MM.1S (cell line): Measurements from ENCODE around the gene CSRP2.

Experiments
- DNase-seq: peaks from one replicate; pipeline ENCODE4 v3.0.0-alpha.2; 2015
- H2AFZ ChIP-seq: fragments of 300-600 bp; sonication (generic); 2 replicates; pipeline ENCODE4 v1.6.0; 2016; ENCODE audit warnings: antibody characterized with exemption, low read length
- H3F3A ChIP-seq: fragments of 300-600 bp; sonication (generic); 2 replicates; pipeline ENCODE4 v1.6.1; 2016; ENCODE audit warnings: mild to moderate bottlenecking, antibody characterized with exemption, low read length, moderate library complexity, mixed read lengths; ENCODE audit not compliant: insufficient read depth
- H3K27ac ChIP-seq: fragments of 300-600 bp; sonication (generic); 2 replicates; pipeline ENCODE4 v1.5.1; 2016; ENCODE audit warnings: mild to moderate bottlenecking, low read length
- H3K27me3 ChIP-seq: fragments of 300-600 bp; sonication (generic); replicated peaks from 2 replicates; pipeline ENCODE4 v1.6.0; 2016; ENCODE audit warnings: low read length; ENCODE audit not compliant: insufficient read depth
- H3K36me3 ChIP-seq: fragments of 300-600 bp; sonication (generic); replicated peaks from 2 replicates; pipeline ENCODE4 v1.6.1; 2016; ENCODE audit warnings: mild to moderate bottlenecking, low read length, mixed read lengths; ENCODE audit not compliant: insufficient read depth
- H3K4me1 ChIP-seq: fragments of 300-600 bp; sonication (generic); 2 replicates; pipeline ENCODE4 v1.6.1; 2016; ENCODE audit warnings: low read length, mixed read lengths
- H3K4me2 ChIP-seq: fragments of 300-600 bp; sonication (generic); 2 replicates; pipeline ENCODE4 v1.6.0; 2016; ENCODE audit warnings: low read depth, low read length
- H3K4me3 ChIP-seq: fragments of 300-600 bp; sonication (generic); 2 replicates; pipeline ENCODE4 v1.5.1; 2016; ENCODE audit warnings: low read length, mixed read lengths
- H3K79me2 ChIP-seq: fragments of 300-600 bp; sonication (generic); 2 replicates; pipeline ENCODE4 v1.6.1; 2016; ENCODE audit warnings: mixed run types, low read length, mixed read lengths
- H3K9ac ChIP-seq: fragments of 300-600 bp; sonication (generic); 2 replicates; pipeline ENCODE4 v1.6.1; 2016; ENCODE audit warnings: low read length, mixed read lengths
- H3K9me2 ChIP-seq: fragments of 300-600 bp; sonication (generic); replicated peaks from 2 replicates; pipeline ENCODE4 v1.6.1; 2016; ENCODE audit warnings: mild to moderate bottlenecking, low read length, mixed read lengths; ENCODE audit not compliant: insufficient read depth
- H3K9me3 ChIP-seq: fragments of 300-600 bp; sonication (generic); replicated peaks from 2 replicates; pipeline ENCODE4 v1.6.1; 2016; ENCODE audit warnings: mild to moderate bottlenecking, low read length, mixed read lengths; ENCODE audit not compliant: insufficient read depth
- H4K20me1 ChIP-seq: fragments of 300-600 bp; sonication (generic); 2 replicates; pipeline ENCODE4 v1.6.1; 2016; ENCODE audit warnings: mild to moderate bottlenecking, low read length, moderate library complexity, mixed read lengths; ENCODE audit not compliant: insufficient read depth
- CTCF ChIP-seq: fragments of 300-600 bp; sonication (generic); IDR thresholded peaks from 2 replicates; pipeline ENCODE4 v1.5.1; 2016; ENCODE audit warnings: antibody characterized with exemption, low read length, mixed read lengths
- EZH2 ChIP-seq: fragments of 300-600 bp; sonication (generic); optimal IDR thresholded peaks from 2 replicates; pipeline ENCODE3; 2017; ENCODE audit warnings: low read depth, mild to moderate bottlenecking, antibody characterized with exemption, low read length, mixed read lengths
- EZH2phosphoT487 ChIP-seq: fragments of 300-600 bp; sonication (generic); IDR thresholded peaks from 2 replicates; pipeline ENCODE4 v1.6.1; 2018; ENCODE audit warnings: antibody characterized with exemption, low read length

CSRP2 gene

DNA sequence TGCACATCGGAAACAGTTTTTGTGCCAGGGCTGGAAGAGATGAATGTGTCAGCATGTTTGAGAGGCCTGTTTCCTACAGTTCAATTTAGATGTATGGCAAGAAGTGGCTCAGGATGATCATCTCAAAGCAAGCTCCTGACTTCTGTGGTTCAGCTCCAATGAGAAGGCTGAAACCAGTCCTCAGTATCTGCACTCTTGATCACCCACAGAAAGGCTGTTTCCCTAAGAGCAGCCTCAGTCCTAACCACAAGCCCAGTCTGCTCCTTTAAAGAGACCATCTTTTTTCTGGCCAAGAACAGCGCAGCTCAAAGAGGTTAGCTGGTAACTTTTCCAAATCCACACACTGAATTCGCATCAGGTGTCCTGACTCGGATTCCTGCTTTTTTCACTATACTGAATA is 19.2 kb downstream of the CSRP2 start:
- no peak overlapping the region for H3K4me3 ChIP-seq
- no peaks in the 10 kb centered on the region for H3K36me3 ChIP-seq
- H4K20me1 ChIP-seq: no peaks in the 10 kb centered on the region
- no peak overlapping the region for H3K9ac ChIP-seq
- no peaks in the 10 kb centered on the region for H3K27me3 ChIP-seq
- DNase-seq: no peak
- H3K79me2 ChIP-seq: no peaks in the 10 kb centered on the region
- no peak overlapping the region for H3K27ac ChIP-seq
- H3F3A ChIP-seq: no peaks in the 10 kb centered on the region
- H2AFZ ChIP-seq: no peak overlapping the region
- no peak overlapping the region for H3K4me2 ChIP-seq
- no peaks in the 10 kb centered on the region for H3K9me2 ChIP-seq
- H3K4me1 ChIP-seq: peaks cover 9% of the 10 kb centered on the region; the same call in 1 of the 2 replicates
- no peaks in the 10 kb centered on the region for H3K9me3 ChIP-seq
- no peak for TF ChIP-seq EZH2

DNA sequence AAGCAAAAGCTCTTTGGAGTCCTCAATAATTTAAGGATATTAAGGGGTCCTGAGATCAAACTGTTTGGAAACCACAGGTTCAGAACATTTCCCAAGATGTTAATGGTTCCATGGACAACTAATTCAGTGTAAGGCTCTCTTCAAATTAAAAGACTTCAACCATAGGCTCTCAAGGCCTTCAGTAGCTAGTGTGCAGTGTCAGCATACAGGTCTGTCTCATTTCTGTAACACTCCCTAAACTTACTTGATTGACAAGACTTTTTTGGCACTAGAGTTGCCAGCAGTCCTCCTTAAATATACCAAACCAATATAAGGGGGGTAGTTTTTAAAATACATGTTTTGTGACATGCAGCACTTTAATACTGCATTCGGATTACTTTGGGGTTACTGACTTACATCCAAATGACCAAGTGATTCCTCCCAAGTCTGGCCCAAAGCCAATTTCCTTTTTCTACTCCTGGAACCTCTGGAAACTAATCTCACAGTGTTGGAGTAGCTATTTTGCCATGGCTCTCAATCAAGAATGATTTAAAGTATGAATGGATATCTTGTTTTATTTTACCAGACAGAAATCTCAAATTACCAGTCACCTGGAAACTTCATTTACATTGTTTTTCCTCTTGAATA is 22.7 kb downstream of the CSRP2 start:
- DNase-seq: no peak
- no peak overlapping the region for H3K4me3 ChIP-seq
- H3K36me3 ChIP-seq: no peaks in the 10 kb centered on the region
- H3K79me2 ChIP-seq: no peaks in the 10 kb centered on the region
- no peak overlapping the region for H3K27ac ChIP-seq
- no peaks in the 10 kb centered on the region for H3K27me3 ChIP-seq
- no peak for TF ChIP-seq EZH2
- no peak for TF ChIP-seq CTCF
- no peak for TF ChIP-seq EZH2phosphoT487
- H3K4me2 ChIP-seq: no peak overlapping the region
- H3F3A ChIP-seq: no peaks in the 10 kb centered on the region
- no peaks in the 10 kb centered on the region for H3K9me2 ChIP-seq
- no peak overlapping the region for H3K9ac ChIP-seq
- H3K9me3 ChIP-seq: no peaks in the 10 kb centered on the region
- no peaks in the 10 kb centered on the region for H3K4me1 ChIP-seq
- no peaks in the 10 kb centered on the region for H4K20me1 ChIP-seq
- no peak overlapping the region for H2AFZ ChIP-seq

DNA sequence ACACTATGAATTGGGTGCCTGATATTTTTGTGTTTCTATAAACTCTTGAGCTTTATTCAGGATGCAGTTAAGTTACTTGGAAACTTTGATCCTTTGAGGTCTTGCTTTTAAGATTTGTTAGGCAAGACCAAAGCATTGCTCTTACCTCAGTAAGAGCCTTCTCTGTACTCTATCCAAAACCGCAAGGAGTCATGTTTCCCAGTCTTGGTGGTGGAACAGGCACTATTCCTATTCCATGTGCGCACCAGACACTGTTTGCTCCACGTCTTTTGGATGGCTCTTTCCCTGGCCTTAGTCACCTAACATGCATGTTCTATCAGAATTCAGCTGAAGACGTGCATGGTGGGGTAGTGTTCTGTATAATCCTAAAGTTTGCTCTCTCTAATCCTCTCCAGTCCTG is 23.5 kb downstream of the CSRP2 start:
- no peak for TF ChIP-seq EZH2phosphoT487
- TF ChIP-seq EZH2: no peak
- TF ChIP-seq CTCF: no peak
- H3K79me2 ChIP-seq: no peaks in the 10 kb centered on the region
- H3K9me2 ChIP-seq: no peaks in the 10 kb centered on the region
- no peaks in the 10 kb centered on the region for H3K9me3 ChIP-seq
- no peak overlapping the region for H3K9ac ChIP-seq
- no peak overlapping the region for H2AFZ ChIP-seq
- no peak overlapping the region for H3K4me2 ChIP-seq
- H4K20me1 ChIP-seq: no peaks in the 10 kb centered on the region
- no peak overlapping the region for H3K4me3 ChIP-seq
- H3K4me1 ChIP-seq: no peaks in the 10 kb centered on the region
- no peak for DNase-seq
- no peaks in the 10 kb centered on the region for H3K36me3 ChIP-seq
- no peaks in the 10 kb centered on the region for H3K27me3 ChIP-seq
- no peaks in the 10 kb centered on the region for H3F3A ChIP-seq
- H3K27ac ChIP-seq: no peak overlapping the region

DNA sequence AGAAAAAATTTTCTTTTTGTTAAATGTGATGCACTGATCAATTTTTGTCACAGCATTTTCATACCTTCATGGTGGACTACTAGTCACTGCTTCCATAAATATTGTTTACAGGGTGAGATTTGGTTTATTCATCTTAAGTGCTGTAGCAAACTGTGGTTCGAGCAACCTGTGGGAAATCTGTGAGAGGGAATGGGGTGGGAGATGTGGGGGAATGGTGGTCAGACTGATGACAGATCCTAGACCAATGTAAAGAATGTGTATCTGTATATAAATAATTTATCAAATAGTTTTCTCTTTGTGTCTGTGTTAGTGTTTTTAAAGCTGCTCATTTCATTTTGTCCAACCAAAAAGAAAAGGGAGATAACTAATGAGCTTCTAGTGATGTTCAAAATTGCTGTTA is 26.7 kb downstream of the CSRP2 start:
- no peak overlapping the region for H3K4me2 ChIP-seq
- TF ChIP-seq EZH2 (no peak), CTCF (no peak), EZH2phosphoT487 (no peak)
- no peaks in the 10 kb centered on the region for H3K27me3 ChIP-seq
- H3K9ac ChIP-seq: no peak overlapping the region
- H3K79me2 ChIP-seq: no peaks in the 10 kb centered on the region
- no peaks in the 10 kb centered on the region for H3K9me3 ChIP-seq
- no peaks in the 10 kb centered on the region for H3F3A ChIP-seq
- DNase-seq: no peak
- no peaks in the 10 kb centered on the region for H4K20me1 ChIP-seq
- no peaks in the 10 kb centered on the region for H3K9me2 ChIP-seq
- no peaks in the 10 kb centered on the region for H3K36me3 ChIP-seq
- no peaks in the 10 kb centered on the region for H3K4me1 ChIP-seq
- no peak overlapping the region for H2AFZ ChIP-seq
- H3K27ac ChIP-seq: no peak overlapping the region
- H3K4me3 ChIP-seq: no peak overlapping the region
